Activated B cell treated with CpG ODN at 0.5 μM for 24 hours (primary cell): Measurements from ENCODE around the gene SENP7. TPM values are rescaled to one million over a fixed set of nuclear protein-coding genes. Genes with fewer than 3 reads are reported as not detected.

ENCODE experiments used
- ATAC-seq: fragments of 200-7000 bp; cut with Tn5 transposase; one replicate; pipeline ENCODE4 v1.10.0; 2021; ENCODE audit warnings: low read depth, mild to moderate bottlenecking, moderate library complexity
- CTCF ChIA-PET: fragments of 350-600 bp; sonication (Branson Sonifier 250); formaldehyde crosslinking; loops from one replicate; lab custom pipeline; 2021; ENCODE audit warnings: antibody characterized with exemption; lab: Charles Lee
- POLR2A ChIA-PET: fragments of 350-600 bp; sonication (Branson Sonifier 250); formaldehyde crosslinking; loops from one replicate; lab custom pipeline; 2021; ENCODE audit warnings: antibody characterized with exemption; lab: Charles Lee
- DNase-seq: peaks from one replicate; pipeline ENCODE4 v3.0.0; 2022
- H3K27ac Mint-ChIP-seq: one replicate; pipeline ENCODE4 v1.8.0; 2020; ENCODE audit warnings: mixed read lengths
- H3K27me3 Mint-ChIP-seq: one replicate; pipeline ENCODE4 v1.8.0; 2021; ENCODE audit warnings: mixed read lengths
- H3K36me3 Mint-ChIP-seq: one replicate; pipeline ENCODE4 v1.8.0; 2021; ENCODE audit warnings: low read depth, mixed read lengths
- H3K4me1 Mint-ChIP-seq: one replicate; pipeline ENCODE4 v1.8.0; 2021; ENCODE audit warnings: mixed read lengths
- H3K4me3 Mint-ChIP-seq: one replicate; pipeline ENCODE4 v1.8.0; 2020; ENCODE audit warnings: mild to moderate bottlenecking, mixed read lengths
- H3K9me3 Mint-ChIP-seq: one replicate; pipeline ENCODE4 v1.8.0; 2020; ENCODE audit warnings: mixed read lengths
- CTCF ChIP-seq: fragments of 200-600 bp; IDR thresholded peaks from one replicate; pipeline ENCODE4 v1.8.0; 2022; ENCODE audit warnings: antibody characterized with exemption, mild to moderate bottlenecking
- intact Hi-C: fragments of 100-400 bp; cut with micrococcal nuclease; formaldehyde crosslinking; loops from one replicate; pipeline ENCODE4 v1.15.1; 2024
- total RNA-seq: library from RNA; stranded (reverse); gene quantifications from 2 replicates; pipeline ENCODE4 v1.2.3, GENCODE V29; 2022

SENP7 gene
- total RNA-seq, 1 donor from 2014 or later, result 22.1 TPM

- DNase-seq (no peak), ATAC-seq (no peak)
- POLR2A ChIA-PET, result no interaction called here
- intact Hi-C loops, result no loop called here
- CTCF ChIA-PET, result no interaction called here
- Mint-ChIP-seq H3K4me3 (no peak overlapping the region), H3K27ac (no peak overlapping the region), H3K27me3 (no peaks in the 10 kb centered on the region), H3K36me3 (peaks cover 56% of the 10 kb centered on the region), H3K4me1 (peaks cover 1% of the 10 kb centered on the region), H3K9me3 (peaks cover 8% of the 10 kb centered on the region)
- TF ChIP-seq CTCF, result no peak
Observed at GRCh38 chr3:101414121-101414520, 98.9 kb downstream of the SENP7 start.

GRCh38 chr3:101413656-101414055, 99.4 kb downstream of the SENP7 start:
- Mint-ChIP-seq H3K4me1 (peaks cover 1% of the 10 kb centered on the region), H3K36me3 (peaks cover 58% of the 10 kb centered on the region), H3K27ac (no peak overlapping the region), H3K4me3 (no peak overlapping the region), H3K9me3 (peaks cover 11% of the 10 kb centered on the region), H3K27me3 (no peaks in the 10 kb centered on the region)
- DNase-seq (no peak), ATAC-seq (no peak)
- no peak for TF ChIP-seq CTCF
- intact Hi-C loops, result no loop called here
- POLR2A ChIA-PET, result no interaction called here
- CTCF ChIA-PET, result no interaction called here

- intact Hi-C loops, result no loop called here
- CTCF ChIA-PET, result no interaction called here
- H3K9me3 Mint-ChIP-seq, result peaks cover 27% of the 10 kb centered on the region
- no peak for TF ChIP-seq CTCF
- H3K4me3 Mint-ChIP-seq, result no peak overlapping the region
- H3K4me1 Mint-ChIP-seq, result peaks cover 19% of the 10 kb centered on the region
- ATAC-seq (no peak), DNase-seq (no peak)
- POLR2A ChIA-PET, result no interaction called here
- peak overlapping the region; percentile 31 for H3K27ac Mint-ChIP-seq
- peaks cover 53% of the 10 kb centered on the region for H3K36me3 Mint-ChIP-seq
- no peaks in the 10 kb centered on the region for H3K27me3 Mint-ChIP-seq
Observed at GRCh38 chr3:101391413-101391950, 121.5 kb downstream of the SENP7 start.

GRCh38 chr3:101388706-101389105, 124.3 kb downstream of the SENP7 start:
- no peak overlapping the region for H3K4me3 Mint-ChIP-seq
- H3K36me3 Mint-ChIP-seq, result peaks cover 35% of the 10 kb centered on the region
- no peak for TF ChIP-seq CTCF
- ChIA-PET POLR2A (no interaction called here), CTCF (no interaction called here)
- ATAC-seq, result no peak
- peaks cover 19% of the 10 kb centered on the region for H3K9me3 Mint-ChIP-seq
- no peaks in the 10 kb centered on the region for H3K27me3 Mint-ChIP-seq
- H3K27ac Mint-ChIP-seq, result no peak overlapping the region
- peaks cover 23% of the 10 kb centered on the region for H3K4me1 Mint-ChIP-seq
- no peak for DNase-seq
- intact Hi-C loops, result no loop called here

DNA sequence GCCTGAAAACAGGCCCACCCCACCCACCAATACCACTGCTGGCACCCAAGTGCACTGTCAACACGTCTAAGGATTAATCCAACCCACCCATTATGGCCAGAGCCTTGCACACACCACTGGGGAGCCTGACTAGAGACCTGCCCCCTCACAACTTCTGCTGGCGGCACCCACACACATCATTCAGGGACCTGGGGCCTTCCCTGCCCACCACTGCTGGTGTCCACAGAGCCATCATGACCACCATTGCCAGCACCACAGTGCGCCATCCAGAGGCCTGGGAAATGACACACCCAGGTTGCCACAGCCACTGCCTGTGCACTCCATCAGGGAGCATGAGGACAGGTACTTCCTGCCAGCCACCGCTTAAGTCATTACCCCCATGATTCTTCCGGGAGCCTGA, 125.7 kb downstream of the SENP7 start:
- Mint-ChIP-seq H3K36me3 (peaks cover 23% of the 10 kb centered on the region), H3K27ac (no peak overlapping the region)

More for the DNA sequence above, 125.7 kb downstream of the SENP7 start:
- intact Hi-C loops, result no loop called here
- no peak overlapping the region for H3K4me3 Mint-ChIP-seq
- POLR2A ChIA-PET, result no interaction called here
- no peak for TF ChIP-seq CTCF
- peaks cover 10% of the 10 kb centered on the region for H3K9me3 Mint-ChIP-seq
- ATAC-seq, result no peak
- peaks cover 23% of the 10 kb centered on the region for H3K4me1 Mint-ChIP-seq
- no peaks in the 10 kb centered on the region for H3K27me3 Mint-ChIP-seq
- CTCF ChIA-PET, result no interaction called here
- no peak for DNase-seq
